Measurements from ENCODE around the gene TDRD15. TPM values are rescaled to one million over a fixed set of nuclear protein-coding genes. Genes with fewer than 3 reads are reported as not detected.

TDRD15 gene
- total and polyA plus RNA-seq, 2 of the 13 experiments (the other 11 are each of a cell fraction or from before 2014, with no cell fraction given) = 0.12 to 0.29 TPM

GRCh38 chr2:21161832-21162614, 38.3 kb downstream of the TDRD15 start:
- ATAC-seq (peak; percentile 62), DNase-seq (ENCODE audit: low spot score) (no peak), FAIRE-seq (no peak)
- POLR2A ChIA-PET = interaction anchor here (0.9 to 1.2 kb wide), 6 partner anchors 40 to 163 kb away, joined by 3 to 9 read pairs (median 4); no protein-coding TSS in a partner anchor
- Histone ChIP-seq H3K27ac (ENCODE audit: extremely low read length, insufficient read depth, low read length) (no peak overlapping the region), H3K9me3 (ENCODE audit: low read length) (no peaks in the 10 kb centered on the region), H3K9ac (ENCODE audit: insufficient read depth, low read depth, low read length) (no peak overlapping the region), H3K4me3 (replicated peaks in 1 of 3; ENCODE audit: insufficient read depth in 1 of 3, low read depth in 2 of 3, low read length in 3 of 3) (no peak overlapping the region), H3K4me2 (ENCODE audit: low read depth, low read length) (no peak overlapping the region), H3K79me2 (ENCODE audit: insufficient read depth, low read length) (no peaks in the 10 kb centered on the region), H2AFZ (ENCODE audit: low read length) (no peak overlapping the region), H3K4me1 (ENCODE audit: insufficient read depth, low read length) (peaks cover 10% of the 10 kb centered on the region), H3K36me3 (replicated peaks in 1 of 2; ENCODE audit: control insufficient read depth in 1 of 2, insufficient read depth in 2 of 2, low read length in 2 of 2) (no peaks in the 10 kb centered on the region), H3K27me3 (ENCODE audit: control insufficient read depth in 1 of 2, insufficient read depth in 2 of 2, low read length in 2 of 2) (no peaks in the 10 kb centered on the region), H4K20me1 (ENCODE audit: insufficient read depth, low read length) (no peaks in the 10 kb centered on the region)
- CTCF ChIA-PET (ENCODE audit: low intra/inter-chr PET ratio, low total read pairs) = no interaction called here
- BruUV-seq (replicated peaks) = no TSS peak
- WGBS (ENCODE audit: low lambda C conversion rate) = 49% methylated on average over 4 of the region's 7 CpGs
- TF ChIP-seq DBP (CRISPR knock-in tag; IDR thresholded peaks at IDR 0.05; ENCODE audit: not compliant biosample characterization) (no peak), TRIM22 (IDR thresholded peaks at IDR 0.05) (no peak), ZNF318 (CRISPR knock-in tag; IDR thresholded peaks at IDR 0.05) (no peak), SP4 (CRISPR knock-in tag; IDR thresholded peaks at IDR 0.05) (no peak), ZNF737 (CRISPR knock-in tag; IDR thresholded peaks at IDR 0.05; ENCODE audit: borderline replicate concordance) (no peak), ZNF331 (CRISPR knock-in tag; IDR thresholded peaks at IDR 0.05) (peak; percentile 97), LBX2 (CRISPR knock-in tag; IDR thresholded peaks at IDR 0.05; ENCODE audit: borderline replicate concordance) (no peak), ZBTB8A (CRISPR knock-in tag; IDR thresholded peaks at IDR 0.05; ENCODE audit: borderline replicate concordance, low read depth) (no peak), HNRNPL (IDR thresholded peaks at IDR 0.05; ENCODE audit: low read depth, low read length) (0 out of 2 replicates have a peak, but pooled peaks have one; percentile 45), ZNF569 (CRISPR knock-in tag; IDR thresholded peaks at IDR 0.05; ENCODE audit: borderline replicate concordance) (no peak), GATAD1 (CRISPR knock-in tag; IDR thresholded peaks at IDR 0.05) (no peak)
- intact Hi-C loops (cut with micrococcal nuclease; ENCODE audit: unreplicated experiment) (no loop called here), in situ Hi-C loops (cut with HindIII; ENCODE audit: extremely low pct_ligation_motif_present, low pct_unique_long_range_greater_than_20kb) (loop anchor here (10.0 to 25.0 kb wide), 2 partner anchors 375 to 497 kb away; partner anchors contain the start of gene GDF7)

Measured in HepG2 (cell line).